Skeletal muscle satellite cell (primary cell): Measurements from ENCODE around the gene CRYBB2.

Experiments
- H3K27me3 ChIP-seq: 2 replicates; pipeline ENCODE4 v1.7.0; 2013; ENCODE audit warnings: low read length; ENCODE audit not compliant: control insufficient read depth, insufficient read depth
- H3K36me3 ChIP-seq: 2 replicates; pipeline ENCODE4 v1.7.0; 2013; ENCODE audit warnings: mild to moderate bottlenecking, control low read depth, low read length; ENCODE audit not compliant: insufficient read depth
- H3K4me1 ChIP-seq: 2 replicates; pipeline ENCODE4 v1.7.0; 2013; ENCODE audit warnings: low read length; ENCODE audit not compliant: control insufficient read depth, insufficient read depth
- H3K4me2 ChIP-seq: 2 replicates; pipeline ENCODE4 v1.7.0; 2013; ENCODE audit warnings: mild to moderate bottlenecking, low read length
- H3K4me3 ChIP-seq: 2 replicates; pipeline ENCODE4 v1.7.0; 2013; ENCODE audit warnings: low read length
- H3K9ac ChIP-seq: 2 replicates; pipeline ENCODE4 v1.7.0; 2013; ENCODE audit warnings: mild to moderate bottlenecking, low read depth, low read length, moderate library complexity
- H3K9me3 ChIP-seq: replicated peaks from 2 replicates; pipeline ENCODE4 v1.7.0; 2013; ENCODE audit warnings: mild to moderate bottlenecking, control low read depth, low read length

The CRYBB2 gene

DNA sequence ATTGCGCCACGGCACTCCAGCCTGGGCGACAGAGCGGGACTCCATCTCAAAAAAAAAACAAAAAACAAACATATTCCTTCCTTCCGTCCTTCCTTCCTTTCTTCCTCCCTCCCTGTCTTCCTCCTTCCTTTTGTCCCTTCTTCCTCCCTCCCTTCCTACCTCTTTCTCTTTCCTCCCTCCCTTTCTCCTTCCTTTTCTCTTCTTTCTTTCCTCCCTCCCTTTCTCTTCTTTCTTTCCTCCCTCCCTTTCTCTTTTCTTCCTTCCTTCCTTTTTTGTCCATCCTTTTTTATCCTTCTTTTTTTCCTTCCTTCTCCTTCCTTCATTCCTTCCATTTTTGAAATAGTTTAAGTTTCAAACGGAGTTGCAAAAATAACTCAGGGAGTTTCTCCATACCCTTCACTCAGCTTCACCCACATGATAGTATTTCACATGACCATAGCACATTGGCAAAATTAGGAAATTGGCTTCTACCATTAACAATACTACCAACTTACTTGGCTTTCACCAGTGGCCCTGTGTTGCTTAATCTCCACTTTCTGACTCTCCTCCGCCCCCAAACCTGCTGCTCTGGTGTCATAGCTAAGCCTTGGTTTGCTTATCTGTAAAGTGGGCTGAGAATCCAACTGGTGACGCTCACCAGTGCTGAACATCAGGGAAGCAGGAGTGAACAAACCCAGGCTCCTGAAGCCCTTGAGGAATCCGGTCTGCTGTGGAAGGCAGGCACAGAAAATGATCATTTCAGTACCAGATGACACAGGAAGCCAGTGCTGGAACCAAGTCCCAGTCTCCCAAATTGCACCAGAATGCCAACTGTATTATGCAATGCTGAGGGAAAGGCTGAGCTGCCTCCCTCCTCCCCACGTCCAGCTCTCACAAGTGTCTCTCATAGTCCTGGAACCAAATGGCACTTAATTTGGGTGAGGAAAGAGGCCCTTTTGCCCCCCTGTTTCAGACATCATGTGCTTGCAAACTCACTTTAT, 37.0 kb upstream of the CRYBB2 start:
- H3K27me3 ChIP-seq: no peaks in the 10 kb centered on the region
- H3K4me1 ChIP-seq: no peaks in the 10 kb centered on the region
- no peak overlapping the region for H3K4me2 ChIP-seq
- H3K36me3 ChIP-seq: no peaks in the 10 kb centered on the region
- H3K4me3 ChIP-seq: no peak overlapping the region
- no peak overlapping the region for H3K9ac ChIP-seq
- H3K9me3 ChIP-seq: peaks cover 6% of the 10 kb centered on the region

DNA sequence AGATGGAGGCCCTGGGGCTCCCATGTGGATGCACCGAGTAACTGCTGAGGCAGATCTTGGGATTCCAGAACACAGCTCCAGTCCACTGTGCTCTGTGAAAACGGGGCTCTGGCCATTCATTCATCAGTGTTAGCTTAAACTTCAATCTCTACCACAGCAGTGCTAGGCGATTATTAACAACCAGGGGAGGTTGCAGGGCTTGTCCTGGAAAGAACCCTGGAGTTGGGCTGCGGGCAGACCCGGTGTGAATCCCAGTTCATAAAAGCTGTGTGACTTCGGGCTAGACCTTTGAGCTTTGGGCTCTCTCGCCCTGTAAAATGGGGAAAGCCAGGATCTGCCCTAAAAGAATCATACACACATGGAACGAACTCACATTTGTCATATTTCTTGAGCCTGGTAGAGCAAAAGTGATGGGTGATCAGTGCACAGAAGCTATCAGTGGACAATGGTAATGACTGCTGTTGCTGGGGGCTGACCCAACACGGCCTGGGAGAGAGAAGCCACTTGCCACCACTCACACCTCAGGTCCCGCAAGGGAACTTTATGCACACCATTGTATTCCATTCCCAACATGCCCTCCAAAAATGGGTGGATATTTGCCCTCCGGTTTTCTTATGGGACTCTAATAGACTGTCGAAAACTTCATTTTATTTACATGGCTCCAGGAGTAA, 35.4 kb upstream of the CRYBB2 start:
- no peak overlapping the region for H3K9ac ChIP-seq
- H3K4me3 ChIP-seq: no peak overlapping the region
- no peaks in the 10 kb centered on the region for H3K36me3 ChIP-seq
- no peak overlapping the region for H3K4me2 ChIP-seq
- peaks cover 6% of the 10 kb centered on the region for H3K9me3 ChIP-seq
- H3K4me1 ChIP-seq: no peaks in the 10 kb centered on the region
- H3K27me3 ChIP-seq: no peaks in the 10 kb centered on the region

DNA sequence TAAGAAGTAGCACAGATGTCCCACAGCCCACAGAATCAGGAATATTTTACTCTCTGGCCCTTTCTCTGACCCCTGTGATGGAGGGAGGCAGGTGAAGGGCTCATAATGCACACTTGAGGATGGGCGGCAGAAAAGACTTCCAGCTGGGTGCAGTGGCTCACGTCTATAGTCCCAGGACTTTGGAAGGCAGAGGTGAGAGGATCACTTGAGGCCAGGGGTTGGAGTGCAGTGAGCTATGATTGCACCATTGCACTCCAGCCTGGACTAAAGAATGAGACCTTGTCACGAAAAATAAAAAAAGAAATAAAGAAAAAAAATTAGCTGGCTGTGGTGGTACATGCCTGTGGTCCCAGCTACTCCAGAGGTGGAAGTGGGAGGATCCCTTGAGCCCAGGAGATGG, 33.3 kb upstream of the CRYBB2 start:
- Histone ChIP-seq H3K4me2 (no peak overlapping the region), H3K4me1 (no peaks in the 10 kb centered on the region), H3K36me3 (no peaks in the 10 kb centered on the region), H3K9ac (no peak overlapping the region), H3K4me3 (no peak overlapping the region), H3K9me3 (no peaks in the 10 kb centered on the region), H3K27me3 (no peaks in the 10 kb centered on the region)

DNA sequence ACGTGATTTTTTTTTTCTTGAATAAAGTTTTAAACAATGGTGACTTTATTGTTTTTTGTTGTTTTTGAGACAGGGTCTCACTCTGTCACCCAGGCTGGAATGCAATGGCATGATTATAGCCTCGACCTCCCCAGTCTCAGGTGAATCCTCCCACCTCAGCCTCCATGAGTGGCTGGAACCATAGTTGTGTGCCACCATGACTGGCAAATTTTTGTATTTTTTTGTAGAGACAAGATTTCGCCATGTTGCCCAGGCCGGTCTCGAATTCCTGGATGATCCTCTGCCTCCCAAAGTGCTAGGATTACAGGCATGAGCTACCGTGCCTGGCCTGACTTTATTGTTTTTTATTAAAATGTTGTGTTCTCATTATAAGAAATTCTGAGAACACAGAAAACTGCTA, 32.0 kb upstream of the CRYBB2 start:
- Histone ChIP-seq H3K27me3 (no peaks in the 10 kb centered on the region), H3K4me3 (no peak overlapping the region), H3K4me1 (no peaks in the 10 kb centered on the region), H3K9ac (no peak overlapping the region), H3K4me2 (no peak overlapping the region), H3K9me3 (no peaks in the 10 kb centered on the region), H3K36me3 (no peaks in the 10 kb centered on the region)

DNA sequence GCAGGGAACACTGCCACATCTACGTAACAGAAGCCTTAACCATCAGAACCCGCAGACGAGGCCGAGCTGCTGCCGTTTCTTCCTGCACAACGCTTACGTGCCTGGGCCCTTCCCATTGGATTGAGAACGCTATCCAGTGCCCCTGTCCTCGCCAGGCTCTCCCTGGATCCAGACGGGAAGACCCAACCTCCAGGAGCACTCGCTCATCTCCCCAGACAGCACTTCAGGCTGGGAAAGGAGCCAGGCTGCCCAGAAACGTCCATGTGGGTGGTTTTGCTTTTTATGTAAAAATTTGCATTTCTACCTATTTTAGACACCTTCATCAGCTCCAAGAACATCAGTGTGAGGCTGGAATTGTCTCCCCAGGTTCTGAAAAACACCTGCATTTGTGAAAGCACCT, 27.0 kb upstream of the CRYBB2 start:
- no peaks in the 10 kb centered on the region for H3K4me1 ChIP-seq
- H3K9me3 ChIP-seq: no peaks in the 10 kb centered on the region
- H3K4me2 ChIP-seq: no peak overlapping the region
- H3K27me3 ChIP-seq: no peaks in the 10 kb centered on the region
- no peaks in the 10 kb centered on the region for H3K36me3 ChIP-seq
- no peak overlapping the region for H3K4me3 ChIP-seq
- no peak overlapping the region for H3K9ac ChIP-seq

DNA sequence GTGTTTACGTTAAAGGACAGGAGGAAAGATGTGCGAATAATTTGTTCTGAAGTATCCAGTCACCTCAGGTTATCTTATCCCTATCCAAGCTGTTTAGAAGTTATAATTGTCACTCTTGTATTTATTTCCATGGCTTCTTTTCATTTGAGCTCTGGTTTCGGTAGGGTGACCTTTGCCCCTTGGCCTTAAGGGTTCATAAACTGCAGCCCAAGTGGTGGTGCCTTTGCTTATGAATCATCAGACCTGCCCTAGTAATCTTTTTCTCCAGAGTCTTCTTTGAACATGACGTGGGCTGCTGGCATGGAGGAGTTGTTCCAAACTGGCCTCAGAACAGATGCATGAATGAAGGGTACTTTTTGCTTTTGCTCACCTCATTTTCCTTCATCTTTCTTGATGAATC, 26.3 kb upstream of the CRYBB2 start:
- H3K4me1 ChIP-seq: no peaks in the 10 kb centered on the region
- no peaks in the 10 kb centered on the region for H3K36me3 ChIP-seq
- H3K27me3 ChIP-seq: no peaks in the 10 kb centered on the region

DNA sequence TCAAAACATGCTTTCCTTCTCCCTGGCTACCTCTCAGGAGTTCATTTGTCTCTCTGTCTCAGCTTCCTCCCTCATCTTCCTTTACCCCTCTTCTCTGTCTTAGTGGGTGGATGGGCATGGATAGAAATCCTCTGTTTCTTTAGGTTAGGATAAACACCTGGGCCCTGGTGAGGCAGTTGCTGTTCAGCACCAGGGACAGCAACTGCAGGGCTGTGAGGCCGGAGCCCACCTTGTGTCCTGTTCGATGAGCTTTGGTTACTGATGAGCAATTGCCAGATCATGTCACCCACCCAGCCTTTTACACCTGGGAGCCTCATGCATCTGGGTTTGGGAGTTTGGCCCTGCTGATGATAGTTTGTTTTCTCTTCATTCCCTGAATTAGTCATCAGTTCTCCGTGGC, 25.9 kb upstream of the CRYBB2 start:
- H3K4me1 ChIP-seq: no peaks in the 10 kb centered on the region
- no peaks in the 10 kb centered on the region for H3K27me3 ChIP-seq
- no peak overlapping the region for H3K9ac ChIP-seq
- H3K36me3 ChIP-seq: no peaks in the 10 kb centered on the region
- no peak overlapping the region for H3K4me2 ChIP-seq
- no peak overlapping the region for H3K4me3 ChIP-seq
- no peaks in the 10 kb centered on the region for H3K9me3 ChIP-seq

More for the DNA sequence above, 26.3 kb upstream of the CRYBB2 start:
- Histone ChIP-seq H3K4me2 (no peak overlapping the region), H3K9me3 (no peaks in the 10 kb centered on the region), H3K9ac (no peak overlapping the region), H3K4me3 (no peak overlapping the region)

DNA sequence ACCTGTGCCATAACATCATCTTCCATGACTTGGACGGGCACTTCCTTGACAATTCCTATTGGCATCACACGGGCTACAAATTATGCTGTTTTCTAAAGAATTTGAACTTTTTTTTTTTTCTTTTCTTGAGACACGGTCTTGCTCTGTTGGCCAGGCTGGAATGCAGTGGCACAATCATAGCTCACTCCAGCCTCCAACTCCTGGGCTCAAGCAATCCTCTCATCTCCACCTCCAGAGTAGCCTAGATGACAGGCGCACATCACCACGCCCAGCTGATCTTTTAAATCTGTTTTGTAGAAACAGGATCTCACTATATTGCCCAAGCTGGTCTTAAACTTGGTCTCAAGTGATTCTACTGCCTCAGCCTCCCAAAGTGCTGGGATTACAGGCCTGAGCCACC, 23.1 kb upstream of the CRYBB2 start:
- Histone ChIP-seq H3K27me3 (no peaks in the 10 kb centered on the region), H3K9ac (no peak overlapping the region), H3K36me3 (no peaks in the 10 kb centered on the region), H3K4me3 (no peak overlapping the region), H3K4me2 (no peak overlapping the region), H3K9me3 (no peaks in the 10 kb centered on the region), H3K4me1 (no peaks in the 10 kb centered on the region)

DNA sequence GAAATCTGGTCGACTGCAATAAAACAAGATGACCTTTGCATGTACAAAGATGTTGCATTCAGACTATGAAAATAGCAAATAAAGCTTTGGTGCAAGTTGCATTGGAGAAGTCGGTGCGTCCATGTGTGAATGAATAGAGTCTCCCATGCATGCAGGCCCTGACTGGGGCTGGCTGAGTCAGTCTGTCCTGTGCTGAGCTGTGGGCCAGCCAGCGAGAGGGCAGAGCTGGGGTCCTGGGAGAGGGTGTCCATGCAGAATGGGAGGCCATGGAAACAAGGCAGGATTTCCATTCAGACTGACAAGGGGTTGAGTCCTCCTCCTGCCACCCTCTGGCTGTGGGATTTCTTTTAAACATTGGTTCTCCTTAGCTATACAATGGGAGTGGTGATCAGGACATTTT, 22.1 kb upstream of the CRYBB2 start:
- no peak overlapping the region for H3K4me3 ChIP-seq
- H3K9ac ChIP-seq: no peak overlapping the region
- H3K27me3 ChIP-seq: no peaks in the 10 kb centered on the region
- no peak overlapping the region for H3K4me2 ChIP-seq
- H3K4me1 ChIP-seq: no peaks in the 10 kb centered on the region
- no peaks in the 10 kb centered on the region for H3K36me3 ChIP-seq
- no peaks in the 10 kb centered on the region for H3K9me3 ChIP-seq

DNA sequence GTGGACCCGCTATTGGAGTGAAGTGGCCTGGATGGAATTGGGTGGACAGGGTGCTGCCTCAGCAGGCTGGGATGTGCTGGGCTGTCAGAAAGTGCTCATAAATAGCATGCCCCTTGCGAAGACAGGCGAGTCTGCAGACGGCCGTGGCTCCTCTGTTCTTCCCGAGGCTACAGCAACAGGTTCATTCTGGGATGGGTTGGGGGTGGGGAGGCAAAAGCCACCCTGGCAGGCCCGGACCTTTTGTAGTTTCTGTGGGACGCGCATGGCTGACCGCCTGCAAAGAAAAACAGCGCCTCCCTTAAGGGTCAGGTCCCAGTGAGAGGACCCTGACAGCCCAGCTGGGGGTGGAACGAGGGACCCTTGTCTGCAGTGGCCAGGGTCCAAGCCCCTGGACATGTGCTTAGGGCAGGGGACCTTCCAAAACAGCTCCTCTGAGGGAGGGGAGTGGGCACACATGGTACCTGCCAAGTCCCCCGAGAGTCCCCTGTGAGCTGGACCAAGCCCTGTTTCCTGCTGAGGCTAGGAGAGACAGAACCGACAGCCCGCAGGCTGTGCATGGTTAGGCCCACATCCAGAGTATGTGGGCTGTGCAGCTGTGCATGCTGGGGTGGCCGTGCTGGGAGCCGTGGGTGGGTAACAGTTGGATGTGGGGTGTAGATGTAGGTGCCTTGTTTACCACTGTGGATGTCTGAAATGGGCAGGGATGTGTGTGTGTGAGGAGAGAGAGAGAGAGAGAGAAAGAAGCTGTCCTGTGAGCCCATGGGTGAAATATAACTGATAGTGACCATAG, 19.5 kb upstream of the CRYBB2 start, which contains the start of gene CRYBB3:
Gene CRYBB3, plus strand, starts transcription at position 128 of the 790 bp plus-strand sequence. CDS start 1,539 bp downstream, outside the sequence.
- H3K9me3 ChIP-seq: no peaks in the 10 kb centered on the region
- H3K36me3 ChIP-seq: no peaks in the 10 kb centered on the region
- H3K27me3 ChIP-seq: no peaks in the 10 kb centered on the region
- no peak within 1 kb of the TSS for H3K9ac ChIP-seq
- H3K4me3 ChIP-seq: no peak within 1 kb of the TSS
- no peak within 1 kb of the TSS for H3K4me2 ChIP-seq
- no peaks in the 10 kb centered on the region for H3K4me1 ChIP-seq

DNA sequence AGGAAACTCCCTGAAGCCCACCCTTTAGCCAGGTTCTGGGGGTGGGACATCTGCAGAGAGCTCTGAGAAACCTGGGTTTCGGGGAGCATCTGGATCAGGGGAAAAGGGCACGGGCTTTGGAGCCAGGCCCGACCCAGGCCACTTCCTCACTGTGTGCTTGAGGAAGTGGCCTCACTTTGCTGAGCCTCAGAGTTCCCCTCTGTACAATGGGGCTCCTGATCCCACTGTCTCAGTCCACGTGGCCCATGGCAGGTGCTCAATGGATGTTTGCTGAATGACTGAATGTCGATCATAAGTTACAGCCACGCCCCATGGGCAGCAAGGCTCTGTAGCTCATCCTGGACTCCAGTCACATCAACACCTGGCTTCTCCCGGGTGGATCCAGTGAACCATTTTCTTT, 18.5 kb upstream of the CRYBB2 start:
- no peak overlapping the region for H3K4me2 ChIP-seq
- H3K4me3 ChIP-seq: no peak overlapping the region
- H3K9ac ChIP-seq: no peak overlapping the region
- no peaks in the 10 kb centered on the region for H3K36me3 ChIP-seq
- no peaks in the 10 kb centered on the region for H3K4me1 ChIP-seq
- H3K9me3 ChIP-seq: no peaks in the 10 kb centered on the region
- H3K27me3 ChIP-seq: no peaks in the 10 kb centered on the region
